NCI-H82 treated with DMSO at 0.1 percent for 48 hours (cell line): ENCODE measurements around the gene LENG8.
"Not testable (repeated sequence)": the region's sequence is repeated elsewhere in the genome, so short reads cannot be mapped to it uniquely, and the experiment has no call there.

Source experiments
- DNase-seq: peaks from one replicate; lab custom pipeline; 2025; ENCODE audit not compliant: unreplicated experiment; lab: John Stamatoyannopoulos, UW

Gene LENG8

DNA sequence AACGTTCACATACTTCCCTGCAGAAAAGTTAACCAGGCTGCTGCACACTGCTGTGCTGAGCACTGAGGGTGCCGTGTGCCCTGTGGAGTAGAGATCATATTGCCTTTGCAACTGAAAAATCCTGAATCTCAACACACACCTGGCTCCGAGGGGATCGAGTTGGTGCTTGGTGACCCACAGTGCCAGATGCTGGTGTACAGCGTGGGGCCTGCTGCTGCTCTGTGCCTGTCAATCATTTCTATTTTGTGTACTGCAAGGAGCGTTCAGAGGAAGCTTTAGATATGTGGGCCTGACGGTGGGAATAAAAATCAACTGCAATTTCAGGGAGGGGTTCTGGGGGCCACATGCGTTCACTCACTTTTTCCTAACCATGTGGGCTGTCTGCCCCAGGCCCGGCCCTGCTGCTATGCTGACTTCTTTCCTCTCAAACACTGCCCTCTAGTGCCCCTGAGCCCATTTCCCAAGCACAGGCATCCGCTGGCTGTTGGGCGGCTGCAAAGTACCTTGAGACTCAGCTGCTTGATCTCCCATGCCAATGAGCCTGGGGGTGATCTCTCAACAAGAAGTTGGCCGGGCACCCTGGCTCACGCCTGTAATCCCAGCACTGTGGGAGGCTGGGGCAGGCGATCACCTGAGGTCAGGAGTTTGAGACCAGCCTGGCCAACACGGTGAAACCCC lies 9.7 kb upstream of the LENG8 start:
- peak; percentile 28 for DNase-seq

DNA sequence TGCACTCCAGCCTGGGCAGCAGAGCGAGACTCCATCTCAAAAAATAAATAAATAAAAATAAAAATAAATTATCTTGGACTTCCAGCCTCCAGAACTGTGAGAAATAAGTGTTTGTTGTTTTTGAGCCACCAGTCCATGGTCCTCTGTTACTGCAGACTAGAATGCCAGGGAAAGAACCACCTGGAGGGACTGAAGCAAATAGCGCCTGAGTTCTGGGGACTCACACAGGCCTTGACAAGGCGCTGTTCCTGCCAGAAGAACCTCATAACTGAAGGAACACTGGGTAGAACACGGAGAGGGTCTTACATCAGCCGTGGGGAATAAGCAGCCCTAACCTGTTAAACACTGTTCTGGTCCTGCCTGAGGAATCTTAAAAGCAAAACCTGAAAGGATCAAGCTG lies 8.4 kb upstream of the LENG8 start:
- DNase-seq, result no peak

DNA sequence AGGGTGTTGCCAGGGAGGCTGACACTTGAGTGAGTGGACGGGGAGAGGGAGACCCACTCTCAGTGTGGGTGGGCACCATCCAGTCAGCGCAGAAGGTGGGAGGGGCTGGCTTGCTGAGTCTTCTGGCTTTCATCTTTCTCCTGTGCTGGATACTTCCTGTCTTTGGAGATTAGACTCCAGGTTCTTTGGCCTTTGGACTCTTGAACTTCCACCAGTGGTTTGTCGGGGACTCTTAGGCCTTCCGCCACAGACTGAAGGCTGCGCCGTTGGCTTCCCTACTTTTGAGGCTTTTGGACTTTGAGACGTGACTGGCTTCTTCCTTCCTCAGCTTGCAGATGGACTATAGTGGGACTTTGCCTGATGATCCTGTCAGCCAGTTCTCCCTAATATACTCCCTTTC lies 4.3 kb upstream of the LENG8 start:
- no peak for DNase-seq

DNA sequence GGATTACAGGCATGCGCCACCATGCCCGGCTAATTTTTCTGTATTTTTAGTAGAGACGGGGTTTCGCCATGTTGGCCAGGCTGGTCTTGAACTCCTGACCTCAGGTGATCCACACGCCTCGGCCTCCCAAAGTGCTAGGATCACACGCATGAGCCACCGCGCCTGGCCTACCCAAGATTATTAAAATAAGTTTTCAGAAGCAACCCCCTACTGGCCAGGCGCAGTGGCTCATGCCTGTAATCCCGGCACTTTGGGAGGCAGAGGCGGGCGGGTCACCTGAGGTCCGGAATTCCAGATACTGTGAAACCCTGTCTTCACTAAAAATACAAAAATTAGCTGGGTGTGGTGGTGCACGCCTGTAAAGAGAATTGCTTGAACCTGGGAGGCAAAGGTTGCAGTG lies 2.6 kb upstream of the LENG8 start:
- not testable (repeated sequence) for DNase-seq

DNA sequence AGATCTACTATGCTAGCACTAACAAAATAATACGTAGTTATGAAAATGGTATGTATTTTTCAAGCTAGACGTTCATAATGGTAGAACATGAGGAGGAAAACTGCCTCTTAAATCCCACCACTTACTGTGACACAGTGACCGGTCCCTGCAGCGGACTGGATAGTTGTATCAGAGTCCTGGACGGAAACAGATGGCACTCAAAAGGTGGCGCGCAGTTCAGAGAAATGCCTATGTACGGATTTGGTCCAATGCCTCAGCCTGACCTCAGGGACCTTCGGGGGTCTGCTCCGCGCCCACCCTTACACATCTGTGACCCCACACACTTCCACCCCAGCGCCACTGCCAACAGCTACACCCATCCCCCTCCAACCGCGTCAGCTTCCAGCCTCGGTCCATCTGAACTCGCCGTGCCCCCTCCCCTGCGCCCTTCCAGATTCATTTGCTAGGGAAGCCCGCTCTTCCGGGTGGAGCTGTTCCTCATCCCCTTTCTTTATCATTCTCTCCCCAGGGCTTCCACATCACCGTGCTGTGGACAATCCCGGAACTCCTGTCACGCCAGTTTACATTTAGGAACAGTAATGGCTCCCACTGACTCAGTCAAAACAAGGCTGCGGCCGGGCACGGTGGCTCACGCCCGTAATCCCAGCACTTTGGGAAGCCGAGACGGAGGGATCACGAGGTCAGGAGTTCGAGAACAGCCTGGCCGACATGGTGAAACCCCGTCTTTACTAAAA lies 792 bp upstream of the LENG8 start:
- peak; percentile 12 for DNase-seq

DNA sequence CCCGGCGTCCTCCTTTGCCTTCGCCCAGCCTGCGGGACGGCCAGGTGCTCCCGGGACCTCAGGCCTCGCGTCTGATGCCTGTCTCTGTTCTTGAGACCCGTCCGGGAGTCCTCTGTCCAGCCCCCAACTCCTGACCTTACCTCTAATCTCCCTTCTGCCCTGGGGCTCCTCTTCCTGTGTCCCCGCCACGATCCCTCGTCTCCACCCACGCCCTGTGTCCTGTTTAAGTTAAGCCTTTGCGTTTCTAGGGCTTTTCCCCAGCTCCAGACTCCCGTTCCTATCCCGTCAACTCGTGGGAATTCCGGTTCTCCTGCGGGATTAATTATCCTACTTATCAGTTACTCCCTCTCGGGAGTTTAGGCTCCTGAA lies 686 bp downstream of the LENG8 start:
- no peak for DNase-seq

DNA sequence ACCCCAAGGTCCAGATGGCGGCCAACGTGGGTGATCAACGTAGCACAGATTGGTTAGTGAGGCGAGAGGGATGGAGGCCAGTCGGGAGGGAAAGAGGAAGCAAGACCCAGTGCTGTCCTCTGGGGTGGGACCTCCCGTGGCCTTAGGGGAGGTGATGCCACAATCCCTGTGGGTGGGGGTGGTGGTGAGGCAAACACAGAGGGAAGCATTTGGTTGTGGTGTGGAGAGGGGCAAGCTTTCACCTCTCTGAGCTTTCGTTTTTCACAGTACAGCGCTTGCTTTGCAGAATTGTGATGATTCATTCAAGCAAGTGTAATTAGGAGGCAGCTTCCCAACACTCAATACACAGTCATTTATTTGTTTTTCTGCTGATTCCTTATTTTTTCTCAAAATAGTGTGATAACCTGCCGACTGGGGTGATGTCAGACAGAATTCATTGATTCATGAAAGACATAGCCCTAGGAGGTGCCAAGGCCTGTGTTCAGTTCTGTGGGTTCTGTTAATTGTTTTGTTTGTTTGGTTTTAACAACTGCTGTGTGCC lies 2.4 kb downstream of the LENG8 start:
- no peak for DNase-seq

DNA sequence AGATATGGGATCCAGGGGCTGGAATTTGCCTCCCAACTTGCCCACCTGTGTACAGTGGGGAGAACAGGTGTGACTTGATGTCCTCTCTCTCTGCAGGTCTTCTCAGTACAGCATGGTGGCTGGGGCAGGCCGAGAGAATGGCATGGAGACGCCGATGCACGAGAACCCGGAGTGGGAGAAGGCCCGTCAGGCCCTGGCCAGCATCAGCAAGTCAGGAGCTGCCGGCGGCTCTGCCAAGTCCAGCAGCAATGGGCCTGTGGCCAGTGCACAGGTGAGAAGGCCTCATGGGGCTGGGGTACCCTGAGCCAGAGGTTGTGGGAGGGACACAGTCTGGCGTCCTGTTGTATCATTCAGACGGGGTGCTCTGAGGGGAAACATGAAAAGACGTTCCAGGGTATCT lies 3.0 kb downstream of the LENG8 start:
- no peak for DNase-seq

DNA sequence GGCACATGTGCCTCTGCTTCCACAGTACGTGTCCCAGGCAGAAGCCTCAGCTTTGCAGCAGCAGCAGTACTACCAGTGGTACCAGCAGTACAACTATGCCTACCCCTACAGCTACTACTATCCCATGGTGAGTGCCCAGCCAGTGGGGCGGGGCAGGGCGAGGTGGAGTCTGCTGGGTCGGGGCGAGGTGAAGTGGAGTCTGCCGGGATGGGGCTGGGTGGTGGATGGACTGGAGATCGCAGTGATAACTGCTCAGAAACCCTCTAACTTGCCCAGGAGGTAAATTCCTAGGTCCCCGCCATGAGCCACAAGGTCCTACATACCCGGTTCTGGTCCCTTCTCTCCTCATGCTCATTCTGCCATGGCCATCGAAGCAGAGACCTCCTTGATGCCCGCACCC lies 3.6 kb downstream of the LENG8 start:
- DNase-seq, result no peak

DNA sequence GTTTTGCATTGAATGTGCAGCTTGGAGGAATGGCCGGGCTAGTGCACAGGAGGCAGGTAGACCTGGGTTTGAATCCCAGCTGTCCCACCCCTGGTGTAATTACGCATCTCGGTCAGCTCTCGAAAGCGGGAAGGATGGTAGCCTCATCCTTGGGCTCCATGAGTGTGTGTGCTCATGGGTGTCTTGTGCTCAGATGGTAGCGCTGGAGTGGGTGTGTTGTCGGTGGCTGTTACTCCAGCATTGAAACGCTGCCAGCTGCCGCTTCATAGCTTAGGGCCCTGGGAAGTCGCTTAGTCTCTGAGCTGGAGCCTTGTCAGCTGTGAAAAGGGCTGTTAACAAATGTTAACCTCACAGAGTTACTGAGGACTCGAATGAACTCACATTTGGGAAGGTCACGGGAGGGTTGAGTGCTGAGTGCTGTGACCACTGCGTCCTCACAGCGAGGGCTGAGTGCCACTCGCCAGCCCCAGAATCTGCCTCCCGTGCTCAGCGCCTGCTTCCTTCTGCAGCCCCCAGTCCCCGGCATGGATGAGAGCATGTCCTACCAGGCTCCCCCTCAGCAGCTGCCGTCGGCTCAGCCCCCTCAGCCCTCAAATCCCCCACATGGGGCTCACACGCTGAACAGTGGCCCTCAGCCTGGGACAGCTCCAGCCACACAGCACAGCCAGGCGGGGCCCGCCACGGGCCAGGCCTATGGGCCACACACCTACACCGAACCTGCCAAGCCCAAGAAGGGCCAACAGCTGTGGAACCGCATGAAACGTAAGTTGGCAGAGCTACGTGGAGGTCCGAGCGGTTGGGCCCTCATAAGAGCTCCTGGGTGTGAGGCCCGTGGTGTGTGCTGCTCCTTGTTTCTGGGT lies 5.2 kb downstream of the LENG8 start:
- DNase-seq, result no peak

DNA sequence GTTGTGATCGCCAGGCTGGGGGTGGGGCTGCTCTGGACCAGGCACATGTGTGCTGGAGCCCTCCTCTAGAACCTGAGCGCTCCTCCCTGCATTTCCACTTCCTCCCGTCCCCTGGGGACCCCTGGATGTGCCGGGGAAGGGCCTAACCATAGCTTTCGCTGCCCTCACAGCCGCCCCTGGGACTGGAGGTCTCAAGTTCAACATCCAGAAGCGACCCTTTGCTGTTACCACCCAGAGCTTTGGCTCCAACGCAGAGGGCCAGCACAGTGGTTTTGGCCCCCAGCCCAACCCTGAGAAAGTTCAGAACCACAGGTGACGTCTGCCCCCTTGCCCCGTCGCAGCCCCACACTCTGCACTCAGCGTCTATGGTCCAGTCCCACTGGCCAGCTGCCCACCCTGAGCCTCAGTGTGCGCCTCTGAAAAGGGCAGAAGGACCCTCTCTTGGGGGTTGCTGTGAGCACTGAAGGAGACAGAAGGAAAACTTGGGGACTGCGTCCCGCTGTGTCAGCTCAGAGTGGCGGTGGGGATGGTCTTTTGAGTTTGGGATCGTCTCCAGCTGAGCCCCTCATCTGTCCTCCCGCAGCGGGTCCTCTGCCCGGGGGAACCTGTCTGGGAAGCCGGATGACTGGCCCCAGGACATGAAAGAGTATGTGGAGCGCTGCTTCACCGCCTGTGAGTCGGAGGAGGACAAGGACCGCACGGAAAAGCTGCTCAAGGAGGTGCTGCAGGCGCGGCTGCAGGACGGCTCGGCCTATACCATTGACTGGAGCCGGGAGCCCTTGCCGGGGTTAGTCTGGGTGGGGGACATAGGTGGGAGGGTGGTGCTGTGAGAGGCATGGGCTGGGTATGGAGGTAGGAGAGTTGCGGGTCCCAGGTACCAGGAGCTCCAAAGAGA lies 6.0 kb downstream of the LENG8 start:
- DNase-seq, result no peak

DNA sequence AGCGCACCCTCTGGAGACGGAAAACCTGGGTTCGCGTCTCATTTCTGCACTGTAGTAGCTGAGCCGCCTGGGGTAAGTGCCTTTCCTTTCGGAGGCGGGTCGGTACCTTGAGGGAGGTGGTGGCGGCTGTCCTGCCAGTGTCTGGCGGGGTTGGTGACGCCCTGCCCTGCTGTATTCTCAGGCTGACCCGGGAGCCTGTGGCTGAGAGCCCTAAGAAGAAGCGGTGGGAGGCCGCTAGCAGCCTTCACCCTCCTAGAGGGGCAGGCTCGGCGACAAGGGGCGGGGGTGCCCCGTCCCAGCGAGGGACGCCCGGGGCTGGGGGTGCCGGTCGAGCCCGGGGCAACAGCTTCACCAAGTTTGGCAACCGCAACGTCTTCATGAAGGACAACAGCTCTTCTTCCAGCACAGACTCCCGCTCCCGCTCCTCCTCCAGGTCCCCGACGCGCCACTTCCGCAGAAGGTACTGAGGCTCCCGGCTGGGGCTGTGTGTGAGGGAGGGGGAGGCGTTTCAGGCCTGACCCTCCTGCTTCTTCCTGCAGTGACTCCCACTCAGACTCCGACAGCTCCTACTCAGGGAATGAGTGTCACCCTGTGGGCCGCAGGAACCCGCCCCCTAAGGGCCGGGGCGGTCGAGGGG lies 6.9 kb downstream of the LENG8 start:
- no peak for DNase-seq

DNA sequence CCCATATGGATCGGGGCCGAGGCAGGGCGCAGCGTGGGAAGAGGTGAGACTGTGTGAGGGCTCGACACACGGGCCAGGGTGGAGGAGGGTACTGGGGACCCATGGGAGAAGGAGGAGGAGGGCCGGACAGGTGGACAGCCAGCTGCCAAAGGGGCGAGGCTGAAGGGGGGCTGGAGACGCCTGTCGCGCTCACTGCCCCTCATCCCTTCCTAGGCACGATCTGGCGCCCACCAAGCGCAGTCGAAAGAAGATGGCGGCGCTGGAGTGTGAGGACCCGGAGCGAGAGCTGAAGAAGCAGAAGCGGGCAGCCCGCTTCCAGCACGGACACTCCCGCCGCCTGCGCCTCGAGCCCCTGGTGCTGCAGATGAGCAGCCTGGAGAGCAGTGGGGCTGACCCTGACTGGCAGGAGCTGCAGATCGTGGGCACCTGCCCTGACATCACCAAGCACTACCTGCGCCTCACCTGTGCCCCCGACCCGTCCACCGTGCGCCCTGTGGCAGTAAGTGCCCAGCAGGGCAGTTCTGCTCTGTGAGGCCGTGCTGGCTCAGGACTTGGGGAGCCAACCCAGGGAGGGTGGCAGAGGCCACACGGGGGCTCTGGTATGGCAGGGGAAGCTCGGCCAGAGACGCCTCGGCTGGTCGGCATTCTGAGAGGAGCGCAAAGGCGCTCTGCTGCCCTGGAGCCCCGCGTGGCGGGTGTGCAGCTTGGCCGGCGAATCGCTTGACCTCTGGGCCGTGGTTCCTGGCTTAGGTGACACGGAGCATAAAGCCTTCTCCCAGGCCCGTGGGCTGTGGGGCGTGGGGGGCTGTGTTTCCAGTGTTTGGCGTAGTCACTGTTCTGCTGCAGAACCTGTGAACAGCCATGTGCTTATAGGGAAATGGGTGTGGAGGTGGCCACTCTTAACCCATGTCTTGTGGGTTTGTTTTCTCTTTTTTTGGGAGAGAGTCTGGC lies 7.7 kb downstream of the LENG8 start:
- DNase-seq, result no peak

DNA sequence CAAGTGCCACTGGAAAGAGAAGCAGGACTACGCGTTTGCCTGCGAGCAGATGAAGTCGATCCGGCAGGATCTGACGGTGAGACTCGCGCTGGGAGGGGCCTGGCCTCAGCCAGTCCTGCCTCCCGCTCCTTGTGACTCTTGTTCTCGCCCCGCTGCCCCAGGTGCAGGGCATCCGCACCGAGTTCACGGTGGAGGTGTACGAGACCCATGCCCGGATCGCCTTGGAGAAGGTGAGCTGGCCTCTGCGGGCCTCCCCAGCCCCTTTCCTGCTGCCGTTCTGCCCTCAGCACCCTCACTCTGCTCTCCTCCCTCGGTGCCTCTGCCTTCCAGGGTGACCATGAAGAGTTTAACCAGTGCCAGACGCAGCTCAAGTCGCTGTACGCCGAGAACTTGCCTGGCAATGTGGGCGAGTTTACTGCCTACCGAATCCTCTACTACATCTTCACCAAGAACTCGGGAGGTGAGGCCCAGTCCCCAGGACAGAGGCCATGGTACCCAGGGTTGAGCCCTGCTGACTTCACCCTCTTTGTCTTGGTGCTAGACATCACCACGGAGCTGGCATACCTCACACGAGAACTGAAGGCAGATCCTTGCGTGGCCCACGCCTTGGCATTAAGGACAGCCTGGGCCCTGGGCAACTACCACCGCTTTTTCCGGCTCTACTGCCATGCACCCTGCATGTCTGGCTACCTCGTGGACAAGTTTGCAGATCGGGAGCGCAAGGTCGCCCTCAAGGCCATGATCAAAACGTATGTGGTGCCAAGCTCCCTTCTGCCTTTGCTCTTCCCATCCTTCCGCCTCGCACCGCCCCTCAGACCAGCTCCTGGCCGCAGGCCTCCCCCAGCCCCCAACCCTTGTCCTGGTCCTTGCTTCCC lies 9.0 kb downstream of the LENG8 start:
- DNase-seq, result no peak

DNA sequence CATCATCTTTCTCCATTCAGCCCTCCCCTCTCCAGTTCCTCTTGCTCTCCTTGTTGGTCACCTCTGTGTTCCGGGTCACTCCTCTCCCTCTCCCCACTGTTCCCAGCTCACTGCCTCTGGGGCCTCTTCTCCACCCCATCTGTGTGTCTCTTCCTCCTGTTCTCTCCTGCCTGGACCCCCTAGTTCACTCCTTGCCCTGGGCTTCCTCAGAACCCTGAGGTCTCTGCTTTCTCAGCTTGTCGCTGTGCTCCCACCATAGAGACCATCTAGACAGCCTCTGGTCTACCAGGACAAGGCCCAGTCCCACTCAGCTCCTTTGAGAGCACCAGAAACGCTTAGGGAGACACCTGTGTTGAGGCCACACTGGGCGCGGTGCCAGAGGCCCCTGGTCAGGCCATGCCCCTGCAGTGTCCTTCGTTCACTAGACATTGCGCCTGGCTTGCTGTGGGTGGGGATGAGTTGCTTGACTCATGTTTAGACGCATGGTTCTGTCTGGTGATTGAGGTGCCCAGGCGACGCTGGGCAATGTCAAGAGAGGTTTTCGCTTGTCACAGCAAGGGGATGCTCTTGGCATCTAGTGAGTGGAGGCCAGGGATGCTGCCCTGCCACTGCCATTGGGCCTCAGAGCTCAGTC lies 9.8 kb downstream of the LENG8 start:
- no peak for DNase-seq

DNA sequence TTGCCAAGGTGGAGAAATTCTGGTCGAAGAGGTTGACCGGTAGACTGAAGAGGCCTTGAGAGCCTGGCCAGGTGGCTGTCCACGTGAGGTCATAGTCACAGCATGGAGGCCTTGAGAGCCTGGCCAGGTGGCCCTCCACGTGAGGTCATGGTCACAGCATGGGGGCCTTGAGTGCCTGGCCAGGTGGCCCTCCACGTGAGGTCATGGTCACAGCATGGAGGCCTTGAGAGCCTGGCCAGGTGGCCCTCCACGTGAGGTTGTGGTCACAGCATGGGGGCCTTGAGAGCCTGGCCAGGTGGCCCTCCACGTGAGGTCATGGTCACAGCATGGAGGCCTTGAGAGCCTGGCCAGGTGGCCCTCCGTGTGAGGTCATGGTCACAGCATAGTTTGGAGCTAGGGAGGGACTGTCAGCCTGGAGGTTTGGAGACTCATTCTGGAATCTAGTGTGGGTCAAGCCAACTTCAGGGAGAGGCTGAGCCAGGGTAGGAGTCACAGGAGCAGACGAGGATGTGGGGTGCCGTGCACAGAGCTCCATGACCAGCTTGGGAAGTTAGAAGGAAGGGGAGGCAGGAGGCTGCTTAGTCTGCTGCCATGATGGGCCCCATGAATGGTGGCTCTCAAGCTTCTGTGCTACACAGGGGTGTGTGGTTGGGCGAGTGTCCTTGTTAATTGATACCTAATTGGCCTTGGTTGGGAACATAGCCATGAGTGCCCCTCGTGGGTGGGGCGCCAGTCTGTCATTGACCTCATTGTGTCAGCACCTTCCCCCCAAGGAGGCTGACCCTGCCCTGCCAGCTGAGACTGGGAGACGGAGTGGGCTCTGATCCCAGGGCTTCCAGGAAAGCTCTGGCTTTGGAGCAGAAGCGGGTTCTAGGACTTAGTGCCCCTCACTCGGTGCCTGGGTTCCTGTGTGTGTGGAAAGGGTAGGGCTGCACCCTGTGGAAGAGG lies 10.6 kb downstream of the LENG8 start:
- no peak for DNase-seq
